ENCODE measurements around the gene SMIM8. TPM values are rescaled to one million over a fixed set of nuclear protein-coding genes. Genes with fewer than 3 reads are reported as not detected.

SMIM8 gene
- total RNA-seq, 4 donors from 2014 or later: 2.8 to 17.7 (median 6.9) TPM

GRCh38 chr6:87330961-87331360 lies 8.6 kb downstream of the SMIM8 start:
- intact Hi-C loops (cut with DNase I; ENCODE audit: low total_unique reads) (no loop called here), in situ Hi-C loops (cut with MboI; ENCODE audit: low sequenced_read_pairs in 4 of 4) (no loop called here)
- ATAC-seq (no peak), DNase-seq (no peak)
- no peaks in the 10 kb centered on the region for H3K36me3 ChIP-seq
- H3K27ac ChIP-seq: no peak overlapping the region
- no peak for TF ChIP-seq CTCF (IDR thresholded peaks at IDR 0.05 in 4 of 5, conservative IDR thresholded peaks at IDR 0.05 in 1 of 5)
- no peak for TF ChIP-seq POLR2A (IDR thresholded peaks at IDR 0.05)
- H3K27me3 ChIP-seq: no peaks in the 10 kb centered on the region
- H3K4me1 ChIP-seq: peaks cover 3 to 18% of the 10 kb centered on the region in 2 donors
- no peaks in the 10 kb centered on the region for H3K9me3 ChIP-seq
- no peak overlapping the region for H3K4me3 ChIP-seq

- Histone ChIP-seq H3K4me1 (peaks cover 3 to 18% of the 10 kb centered on the region in 2 donors), H3K27me3 (no peaks in the 10 kb centered on the region), H3K4me3 (no peak overlapping the region), H3K36me3 (no peaks in the 10 kb centered on the region), H3K27ac (no peak overlapping the region), H3K9me3 (no peaks in the 10 kb centered on the region)
- in situ Hi-C loops (cut with MboI; ENCODE audit: low sequenced_read_pairs in 4 of 4): no loop called here
- no peak for TF ChIP-seq POLR2A (IDR thresholded peaks at IDR 0.05)
- no peak for TF ChIP-seq CTCF (IDR thresholded peaks at IDR 0.05 in 4 of 5, conservative IDR thresholded peaks at IDR 0.05 in 1 of 5)
- no peak for DNase-seq
- intact Hi-C loops (cut with DNase I; ENCODE audit: low total_unique reads): no loop called here
- ATAC-seq: no peak
These were observed 10.6 kb downstream of the SMIM8 start for GRCh38 chr6:87333033-87333432.

- H3K27ac ChIP-seq: no peak overlapping the region
- H3K27me3 ChIP-seq: no peaks in the 10 kb centered on the region
- ATAC-seq (no peak), DNase-seq (no peak)
- H3K36me3 ChIP-seq: no peaks in the 10 kb centered on the region
- intact Hi-C loops (cut with DNase I; ENCODE audit: low total_unique reads) (no loop called here), in situ Hi-C loops (cut with MboI; ENCODE audit: low sequenced_read_pairs in 4 of 4) (no loop called here)
- H3K9me3 ChIP-seq: no peaks in the 10 kb centered on the region
- TF ChIP-seq POLR2A (IDR thresholded peaks at IDR 0.05): no peak
- TF ChIP-seq CTCF (IDR thresholded peaks at IDR 0.05 in 4 of 5, conservative IDR thresholded peaks at IDR 0.05 in 1 of 5): no peak
- no peak overlapping the region for H3K4me3 ChIP-seq
- H3K4me1 ChIP-seq: peaks cover 3 to 18% of the 10 kb centered on the region in 2 donors
These were observed 11.3 kb downstream of the SMIM8 start for GRCh38 chr6:87333591-87334181.

GRCh38 chr6:87334683-87335082 lies 12.3 kb downstream of the SMIM8 start:
- Histone ChIP-seq H3K9me3 (no peaks in the 10 kb centered on the region), H3K4me3 (no peak overlapping the region), H3K27me3 (no peaks in the 10 kb centered on the region), H3K36me3 (no peaks in the 10 kb centered on the region), H3K4me1 (peaks cover 3 to 19% of the 10 kb centered on the region in 2 donors), H3K27ac (no peak overlapping the region)
- no peak for DNase-seq
- TF ChIP-seq POLR2A (IDR thresholded peaks at IDR 0.05): no peak
- TF ChIP-seq CTCF (IDR thresholded peaks at IDR 0.05 in 4 of 5, conservative IDR thresholded peaks at IDR 0.05 in 1 of 5): no peak
- intact Hi-C loops (cut with DNase I; ENCODE audit: low total_unique reads) (no loop called here), in situ Hi-C loops (cut with MboI; ENCODE audit: low sequenced_read_pairs in 4 of 4) (no loop called here)
- no peak for ATAC-seq

GRCh38 chr6:87336367-87336766 lies 14.0 kb downstream of the SMIM8 start:
- in situ Hi-C loops (cut with MboI; ENCODE audit: low sequenced_read_pairs in 4 of 4): no loop called here
- no peaks in the 10 kb centered on the region for H3K9me3 ChIP-seq
- intact Hi-C loops (cut with DNase I; ENCODE audit: low total_unique reads): no loop called here
- H3K36me3 ChIP-seq: no peaks in the 10 kb centered on the region
- H3K27ac ChIP-seq: no peak overlapping the region
- H3K4me3 ChIP-seq: no peak overlapping the region
- DNase-seq: no peak
- no peaks in the 10 kb centered on the region for H3K27me3 ChIP-seq
- ATAC-seq: no peak
- H3K4me1 ChIP-seq: peaks cover 3 to 24% of the 10 kb centered on the region in 2 donors
- TF ChIP-seq CTCF (IDR thresholded peaks at IDR 0.05 in 4 of 5, conservative IDR thresholded peaks at IDR 0.05 in 1 of 5) (no peak), POLR2A (IDR thresholded peaks at IDR 0.05) (no peak)

Data from gastrocnemius medialis (tissue), 4 donors.